K562 (cell line): ENCODE measurements around the gene BAIAP2. TPM values are rescaled to one million over a fixed set of nuclear protein-coding genes. Genes with fewer than 3 reads are reported as not detected.

Experiments
- ADNP ChIP-seq: fragments of 200-800 bp; sonication (Bioruptor generic); IDR thresholded peaks from 2 replicates; pipeline ENCODE4 v1.6.1; 2016; ENCODE audit warnings: missing genetic modification characterization, missing compliant biosample characterization
- BMI1 ChIP-seq: fragments of 150-350 bp; IDR thresholded peaks from 2 replicates; pipeline ENCODE4 v1.6.1; 2014; ENCODE audit warnings: low read length
- CBX8 ChIP-seq: fragments of 200-600 bp; sonication (generic); IDR thresholded peaks from 2 replicates; pipeline ENCODE4 v1.6.1; 2012; ENCODE audit warnings: borderline replicate concordance, mixed run types, low read depth, mild to moderate bottlenecking, moderate library complexity, mixed read lengths, low read length, control low read depth, inconsistent platforms; ENCODE audit not compliant: poor library complexity, severe bottlenecking; ENCODE audit errors: extremely low read depth
- CREB1 ChIP-seq, 2 experiments: sonication (generic) in 1 of 2; formaldehyde crosslinking in 1 of 2; IDR thresholded peaks; 2 replicates each; pipeline versions ENCODE4 v1.6.1 to v1.8.0; 2012 to 2022; ENCODE audit warnings: inconsistent platforms in 1 of 2, mild to moderate bottlenecking in 1 of 2, missing genetic modification reagents in 1 of 2, moderate library complexity in 1 of 2
- ERF ChIP-seq: fragments of 450-650 bp; formaldehyde crosslinking; IDR thresholded peaks from 2 replicates; pipeline ENCODE4 v1.4.0; 2020; ENCODE audit warnings: mild to moderate bottlenecking, mixed read lengths
- HDAC3 ChIP-seq: fragments of 450-650 bp; IDR thresholded peaks from 2 replicates; pipeline ENCODE4 v1.6.1; 2018; ENCODE audit warnings: borderline replicate concordance, mild to moderate bottlenecking, moderate library complexity; ENCODE audit not compliant: partially characterized antibody
- HNRNPK ChIP-seq: fragments of 200-400 bp; formaldehyde crosslinking; IDR thresholded peaks from one replicate; pipeline ENCODE4 v1.6.1; 2018; ENCODE audit warnings: mild to moderate bottlenecking, low read depth, low read length; ENCODE audit not compliant: poor library complexity, severe bottlenecking
- HOXB6 ChIP-seq: fragments of 250-450 bp; sonication (Bioruptor Pico); IDR thresholded peaks from 2 replicates; pipeline ENCODE4 v1.5.1; 2022; ENCODE audit warnings: mild to moderate bottlenecking, borderline replicate concordance
- KAT8 ChIP-seq: fragments of 450-650 bp; IDR thresholded peaks from 2 replicates; pipeline ENCODE4 v1.6.1; 2016; ENCODE audit warnings: low read depth, mild to moderate bottlenecking
- KDM2B ChIP-seq: fragments of 250-450 bp; sonication (Bioruptor Pico); IDR thresholded peaks from 2 replicates; pipeline ENCODE4 v1.8.0; 2021; ENCODE audit warnings: mild to moderate bottlenecking, moderate library complexity
- KHSRP ChIP-seq: fragments of 450-650 bp; IDR thresholded peaks from 2 replicates; pipeline ENCODE4 v1.6.1; 2017
- KLF6 ChIP-seq: fragments of 250-450 bp; sonication (Bioruptor Pico); IDR thresholded peaks from 2 replicates; pipeline ENCODE4 v1.4.0; 2020; ENCODE audit warnings: mild to moderate bottlenecking, moderate library complexity, borderline replicate concordance
- MAX ChIP-seq: sonication (generic); formaldehyde crosslinking; IDR thresholded peaks from 2 replicates; pipeline ENCODE4 v1.9.0; 2022; ENCODE audit warnings: mild to moderate bottlenecking, missing genetic modification reagents
- MCM2 ChIP-seq: fragments of 450-650 bp; IDR thresholded peaks from 2 replicates; pipeline ENCODE4 v1.6.1; 2017; ENCODE audit warnings: low read depth, mild to moderate bottlenecking
- NR2C2 ChIP-seq, 2 experiments: fragments of 200-800 bp in 1 of 2; sonication (Bioruptor generic) in 1 of 2; sonication (generic) in 1 of 2; formaldehyde crosslinking in 1 of 2; IDR thresholded peaks; 2 replicates each; pipeline versions ENCODE4 v1.6.1 to v1.8.0; 2016 to 2022; ENCODE audit warnings: mild to moderate bottlenecking in 1 of 2, missing compliant biosample characterization in 1 of 2, missing genetic modification characterization in 1 of 2, missing genetic modification reagents in 1 of 2
- RBM17 ChIP-seq: fragments of 200-400 bp; formaldehyde crosslinking; IDR thresholded peaks from 2 replicates; pipeline ENCODE4 v1.6.1; 2017; ENCODE audit warnings: low read depth, mild to moderate bottlenecking, low read length, borderline replicate concordance
- TAF9B ChIP-seq: fragments of 450-650 bp; IDR thresholded peaks from 2 replicates; pipeline ENCODE4 v1.6.1; 2018; ENCODE audit warnings: mild to moderate bottlenecking; ENCODE audit not compliant: partially characterized antibody
- TEAD2 ChIP-seq: fragments of 450-650 bp; IDR thresholded peaks from 2 replicates; pipeline ENCODE4 v1.6.1; 2016; ENCODE audit warnings: missing genetic modification characterization, control low read depth, missing compliant biosample characterization
- TEAD4 ChIP-seq, 2 experiments: sonication (generic) in 1 of 2; formaldehyde crosslinking in 1 of 2; IDR thresholded peaks; 2 replicates each; pipeline versions ENCODE4 v1.6.1 to v1.8.0; 2012 to 2022; ENCODE audit warnings: borderline replicate concordance in 1 of 2, inconsistent platforms in 1 of 2, low read length in 1 of 2, mild to moderate bottlenecking in 1 of 2, missing genetic modification reagents in 1 of 2
- UBTF ChIP-seq, 2 experiments: IDR thresholded peaks; 2 replicates each; pipeline ENCODE4 v1.6.1; 2012; ENCODE audit warnings: improper control_type of control experiment in 2 of 2, low read depth in 2 of 2, low read length in 2 of 2, borderline replicate concordance in 1 of 2
- ZFP1 ChIP-seq: fragments of 450-650 bp; formaldehyde crosslinking; IDR thresholded peaks from 2 replicates; pipeline ENCODE4 v1.4.0; 2020; ENCODE audit warnings: mild to moderate bottlenecking, mixed read lengths
- ZNF282 ChIP-seq: sonication (generic); formaldehyde crosslinking; IDR thresholded peaks from 2 replicates; pipeline ENCODE4 v1.8.1; 2023; ENCODE audit warnings: missing genetic modification reagents
- ZNF324 ChIP-seq: fragments of 250-450 bp; sonication (Bioruptor Pico); IDR thresholded peaks from 2 replicates; pipeline ENCODE4 v1.4.0; 2020; ENCODE audit warnings: mild to moderate bottlenecking
- ZNF347 ChIP-seq: fragments of 450-650 bp; formaldehyde crosslinking; IDR thresholded peaks from 2 replicates; pipeline ENCODE4 v1.4.0; 2020; ENCODE audit warnings: low read depth, mild to moderate bottlenecking, moderate library complexity
- ZNF717 ChIP-seq: fragments of 250-450 bp; sonication (Bioruptor Pico); IDR thresholded peaks from 2 replicates; pipeline ENCODE4 v1.5.0; 2021
- ZNF79 ChIP-seq: fragments of 250-450 bp; sonication (Bioruptor Pico); IDR thresholded peaks from 2 replicates; pipeline ENCODE4 v1.4.0; 2020; ENCODE audit warnings: low read depth, mild to moderate bottlenecking, moderate library complexity
- ZZZ3 ChIP-seq: fragments of 450-650 bp; IDR thresholded peaks from 2 replicates; pipeline ENCODE4 v1.6.1; 2016; ENCODE audit warnings: antibody characterized with exemption, mild to moderate bottlenecking, moderate library complexity
- polyA plus RNA-seq, 8 experiments: library from polyadenylated mRNA; depleted of rRNA in 4 of 8; stranded (reverse) in 5 of 8; unstranded in 3 of 8; fragments of >200 nt; fragmentation: Nextera tagmentation in 2 of 8; fragmentation: Illumina TruSeq in 1 of 8; extraction: Ambion mirVana in 2 of 8; extraction: Trizol in 1 of 8; gene quantifications; 2 replicates each; pipeline versions ENCODE4 v1.2.1 to v1.2.3, GENCODE V29; 2011 to 2014; ENCODE audit warnings: inconsistent platforms in 1 of 8, missing spikeins in 1 of 8
- total RNA-seq, 7 experiments: library from RNA; depleted of rRNA in 6 of 7; stranded (reverse); fragments of >200 nt in 6 of 7; fragmentation: Illumina TruSeq in 2 of 7; extraction: Trizol in 2 of 7; gene quantifications; 2 replicates each; pipeline versions ENCODE4 v1.2.1 to v1.2.3, GENCODE V29; 2011 to 2021; ENCODE audit warnings: low replicate concordance in 1 of 7

BAIAP2 gene
- total and polyA plus RNA-seq, 9 of the 15 experiments (the other 6 are each of a cell fraction or from before 2014, with no cell fraction given): 2.3 to 51.6 (median 18.4) TPM

GRCh38 chr17:81018044-81018802 lies 16.7 kb upstream of the BAIAP2 start (continued):
- TF ChIP-seq ZZZ3 (no peak), ZFP1 (no peak), KAT8 (no peak), ADNP (tag) (no peak), MAX (CRISPR knock-in tag) (peak; percentile 60; the same call in 1 of the 2 replicates), HNRNPK (no peak), UBTF (IDR thresholded peaks at IDR 0.05; ENCODE audit: borderline replicate concordance in 1 of 2, low read depth in 2 of 2, low read length in 2 of 2) (peak in 1 of 2 experiments; percentile 83; a peak in 3 of 4 replicates), TEAD2 (tag) (no peak), CREB1 (IDR thresholded peaks at IDR 0.05) (no peak), CREB1 (CRISPR knock-in tag; IDR thresholded peaks at IDR 0.05) (no peak), NR2C2 (CRISPR knock-in tag; IDR thresholded peaks at IDR 0.05) (no peak), NR2C2 (tag; IDR thresholded peaks at IDR 0.05) (peak; percentile 60), KDM2B (no peak), HOXB6 (CRISPR knock-in tag) (0 out of 2 replicates have a peak, but pooled peaks have one; percentile 10), ZNF324 (no peak), MCM2 (no peak), KHSRP (no peak), HDAC3 (no peak), ZNF717 (CRISPR knock-in tag) (no peak), ZNF282 (CRISPR knock-in tag) (no peak), TEAD4 (IDR thresholded peaks at IDR 0.05; ENCODE audit: low read length) (no peak; the same call in 1 of the 2 replicates), TEAD4 (CRISPR knock-in tag; IDR thresholded peaks at IDR 0.05; ENCODE audit: borderline replicate concordance) (no peak), KLF6 (no peak), ZNF79 (CRISPR knock-in tag) (no peak), BMI1 (no peak), RBM17 (no peak), CBX8 (no peak), ERF (CRISPR knock-in tag) (0 out of 2 replicates have a peak, but pooled peaks have one; percentile 13), ZNF347 (CRISPR knock-in tag) (no peak; the same call in 1 of the 2 replicates), TAF9B (no peak)
